Kidney epithelial cell (primary cell): ENCODE results near the gene RTP5. TPM values are rescaled to one million over a fixed set of nuclear protein-coding genes. Genes with fewer than 3 reads are reported as not detected.

ENCODE experiments used
- DNase-seq: peaks from one replicate; pipeline ENCODE4 v3.0.0-alpha.2; 2010; ENCODE audit warnings: low read depth
- H3K27me3 ChIP-seq: 2 replicates; pipeline ENCODE4 v1.6.0; 2011; ENCODE audit warnings: low read length; ENCODE audit not compliant: control insufficient read depth, insufficient read depth
- H3K36me3 ChIP-seq: 2 replicates; pipeline ENCODE4 v1.5.1; 2011; ENCODE audit warnings: low read length; ENCODE audit not compliant: control insufficient read depth, insufficient read depth
- H3K4me3 ChIP-seq: 2 replicates; pipeline ENCODE4 v1.5.1; 2011; ENCODE audit warnings: low read depth, mild to moderate bottlenecking, control low read depth, low read length
- total RNA-seq: library from RNA; depleted of rRNA; stranded (reverse); fragments of >200 nt; gene quantifications from 2 replicates; pipeline ENCODE4 v1.2.3, GENCODE V29; 2015
- TF ChIP-seq, protein P1 (sequence below): IDR thresholded peaks from 2 replicates; pipeline ENCODE4 v1.5.1; 2011; ENCODE audit warnings: mild to moderate bottlenecking, moderate library complexity, low read length, control low read depth, inconsistent platforms; ENCODE audit not compliant: insufficient read depth, poor library complexity, severe bottlenecking

RTP5 gene
- total RNA-seq, 1 donor from 2014 or later, result not detected

DNA sequence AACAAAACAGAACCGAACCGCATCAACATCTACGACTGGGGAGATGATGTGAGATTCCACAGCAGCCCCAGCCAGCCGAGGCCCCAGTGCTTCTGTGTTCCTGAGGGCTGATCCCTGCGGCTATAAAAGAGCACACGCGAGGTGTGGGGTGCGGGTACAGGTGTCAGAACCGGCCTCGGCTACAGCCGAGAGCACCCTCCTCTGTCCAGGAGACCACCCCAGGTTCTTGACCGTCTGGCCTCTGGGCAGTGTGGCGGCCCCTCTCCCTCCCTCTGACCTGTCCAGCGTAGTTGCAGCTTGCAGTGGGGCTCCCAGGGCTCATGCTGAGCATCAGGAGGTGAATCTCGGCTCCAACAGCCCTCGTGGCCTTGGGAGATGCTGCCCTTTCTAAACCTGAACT is 23.7 kb downstream of the RTP5 start:
- DNase-seq, result no peak
- Histone ChIP-seq H3K36me3 (no peaks in the 10 kb centered on the region), H3K4me3 (no peak overlapping the region), H3K27me3 (peaks cover 4% of the 10 kb centered on the region)
- TF ChIP-seq, protein P1, sequence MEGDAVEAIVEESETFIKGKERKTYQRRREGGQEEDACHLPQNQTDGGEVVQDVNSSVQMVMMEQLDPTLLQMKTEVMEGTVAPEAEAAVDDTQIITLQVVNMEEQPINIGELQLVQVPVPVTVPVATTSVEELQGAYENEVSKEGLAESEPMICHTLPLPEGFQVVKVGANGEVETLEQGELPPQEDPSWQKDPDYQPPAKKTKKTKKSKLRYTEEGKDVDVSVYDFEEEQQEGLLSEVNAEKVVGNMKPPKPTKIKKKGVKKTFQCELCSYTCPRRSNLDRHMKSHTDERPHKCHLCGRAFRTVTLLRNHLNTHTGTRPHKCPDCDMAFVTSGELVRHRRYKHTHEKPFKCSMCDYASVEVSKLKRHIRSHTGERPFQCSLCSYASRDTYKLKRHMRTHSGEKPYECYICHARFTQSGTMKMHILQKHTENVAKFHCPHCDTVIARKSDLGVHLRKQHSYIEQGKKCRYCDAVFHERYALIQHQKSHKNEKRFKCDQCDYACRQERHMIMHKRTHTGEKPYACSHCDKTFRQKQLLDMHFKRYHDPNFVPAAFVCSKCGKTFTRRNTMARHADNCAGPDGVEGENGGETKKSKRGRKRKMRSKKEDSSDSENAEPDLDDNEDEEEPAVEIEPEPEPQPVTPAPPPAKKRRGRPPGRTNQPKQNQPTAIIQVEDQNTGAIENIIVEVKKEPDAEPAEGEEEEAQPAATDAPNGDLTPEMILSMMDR, result no peak

DNA sequence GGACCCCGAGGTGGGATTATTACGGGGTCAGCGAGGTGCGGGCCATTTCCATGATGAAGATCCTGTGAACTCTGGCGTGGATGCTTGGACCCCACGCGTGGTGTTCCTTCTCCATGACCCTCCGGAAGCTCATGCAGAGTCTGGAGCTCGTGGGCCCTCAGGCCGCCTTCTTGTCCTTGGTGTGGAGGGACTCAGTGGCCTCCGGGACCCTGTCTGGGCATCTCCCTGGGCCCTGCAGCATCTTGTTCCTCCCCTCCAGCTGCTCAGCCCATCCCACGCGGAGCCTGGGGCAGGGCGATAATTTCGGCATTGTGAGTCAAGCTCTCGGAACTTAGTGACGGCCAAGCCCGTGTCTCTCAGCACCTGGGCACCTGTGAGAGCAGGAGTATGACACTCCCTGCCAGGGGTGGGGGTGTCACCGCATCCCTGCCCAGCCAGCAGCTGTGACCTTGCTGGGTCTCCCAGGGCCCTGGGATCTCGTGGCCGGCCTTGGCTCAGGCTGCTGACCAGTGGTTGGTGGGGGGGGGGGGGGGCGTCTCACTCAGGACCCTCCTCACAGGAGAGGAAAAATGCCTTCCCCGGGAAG is 24.6 kb downstream of the RTP5 start:
- Histone ChIP-seq H3K27me3 (peaks cover 12% of the 10 kb centered on the region), H3K36me3 (no peaks in the 10 kb centered on the region), H3K4me3 (no peak overlapping the region)
- no peak for DNase-seq
- TF ChIP-seq, protein P1, result no peak

DNA sequence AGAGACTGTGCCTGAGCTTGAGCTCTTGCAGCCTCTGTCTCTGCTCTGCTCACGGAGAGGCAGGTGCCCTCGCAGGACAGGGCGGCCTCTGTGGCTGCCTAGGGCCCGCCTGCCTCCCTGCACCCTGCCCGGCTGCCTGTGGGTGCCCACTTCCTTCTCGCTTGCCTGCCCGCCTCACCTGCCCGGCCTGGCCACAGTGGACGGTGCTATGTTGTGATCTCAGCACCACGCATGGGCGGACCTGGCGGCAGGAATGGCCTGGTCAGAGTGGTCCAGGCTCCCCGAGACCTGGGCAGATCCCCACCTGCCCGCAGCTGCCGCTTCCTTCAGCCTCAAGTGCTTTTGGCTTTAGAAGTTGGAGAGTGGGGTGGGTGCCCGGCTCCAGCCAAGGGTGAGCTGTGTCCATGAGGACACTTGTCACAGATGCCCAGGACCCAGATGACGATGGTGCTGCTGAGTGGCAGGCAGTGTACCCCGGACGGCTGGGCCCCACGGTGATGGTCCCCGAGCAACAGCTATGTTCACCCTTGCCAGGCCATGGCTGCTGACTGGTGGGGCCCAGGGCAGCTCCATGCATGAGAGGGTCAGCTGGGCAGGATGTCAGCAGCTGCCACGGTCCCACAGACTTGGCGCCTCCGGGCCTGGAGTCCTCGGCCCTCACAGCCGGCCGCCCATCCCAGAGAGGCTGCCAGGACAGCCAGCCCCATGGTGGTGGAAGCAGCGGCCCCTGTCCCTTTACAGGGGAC is 25.3 kb downstream of the RTP5 start:
- H3K4me3 ChIP-seq, result no peak overlapping the region
- DNase-seq, result no peak
- H3K27me3 ChIP-seq, result peaks cover 19% of the 10 kb centered on the region
- no peaks in the 10 kb centered on the region for H3K36me3 ChIP-seq
- TF ChIP-seq, protein P1, result no peak

DNA sequence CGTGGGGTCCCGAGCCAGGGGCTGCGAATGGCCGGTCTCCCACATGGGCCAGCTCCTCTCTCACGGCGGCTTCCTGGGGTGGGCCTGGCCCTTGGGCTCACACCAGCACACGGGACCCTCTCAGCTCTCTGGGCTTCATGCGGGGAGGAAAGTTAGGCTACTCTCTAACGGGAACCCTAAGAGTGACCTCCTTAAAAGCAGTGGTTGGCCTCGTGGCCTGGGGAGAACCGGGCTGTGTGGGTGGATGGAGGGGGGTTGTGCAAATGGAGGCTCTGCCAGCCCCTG is 25.8 kb downstream of the RTP5 start:
- TF ChIP-seq, protein P1, result no peak
- Histone ChIP-seq H3K27me3 (peaks cover 24% of the 10 kb centered on the region), H3K4me3 (no peak overlapping the region), H3K36me3 (no peaks in the 10 kb centered on the region)
- no peak for DNase-seq

DNA sequence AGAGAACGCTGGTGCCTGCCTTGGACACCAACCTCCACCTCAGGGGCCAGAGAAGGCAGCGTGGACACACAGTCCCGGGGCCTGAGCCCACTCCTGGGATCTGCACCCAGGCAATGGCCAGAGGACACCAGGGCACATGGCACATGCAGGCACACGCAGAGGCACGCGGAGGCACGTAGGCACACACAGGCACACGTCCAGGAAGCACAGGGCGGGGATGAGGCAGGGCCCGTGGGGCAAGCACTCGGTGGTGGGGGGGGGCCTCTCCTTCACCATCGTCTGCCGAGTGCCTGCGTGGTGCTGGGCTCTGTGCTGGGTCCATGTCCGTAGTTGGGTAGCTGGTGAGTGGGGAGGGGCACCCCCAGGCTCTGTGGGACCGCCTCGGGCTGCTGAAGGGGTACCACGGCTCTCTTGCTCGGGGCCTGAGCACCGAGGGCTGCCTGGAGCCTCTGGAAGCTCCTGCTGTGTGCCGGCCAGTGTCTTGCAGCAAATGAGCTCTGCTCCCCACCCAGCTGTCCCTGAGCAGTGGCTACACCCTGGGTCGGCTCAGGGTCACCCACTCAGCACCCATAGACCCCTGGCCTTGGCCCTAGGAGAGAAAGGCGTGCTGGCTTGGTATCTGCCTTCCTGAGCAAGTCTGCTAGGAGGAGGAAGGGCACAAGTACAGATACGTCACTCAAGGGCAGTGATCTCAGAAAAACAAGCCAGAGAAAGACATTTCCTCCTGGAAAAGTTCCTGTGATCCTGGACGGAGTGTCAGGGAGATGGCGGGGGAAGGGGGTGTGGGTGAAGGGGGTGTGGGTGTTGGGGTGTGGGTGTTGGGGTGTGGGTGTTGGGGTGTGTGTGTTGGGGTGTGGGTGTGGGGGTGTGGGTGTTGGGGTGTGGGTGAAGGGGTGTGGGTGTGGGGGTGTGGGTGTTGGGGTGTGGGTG is 26.4 kb downstream of the RTP5 start:
- no peak for DNase-seq
- no peak overlapping the region for H3K4me3 ChIP-seq
- H3K36me3 ChIP-seq, result no peaks in the 10 kb centered on the region
- peaks cover 30% of the 10 kb centered on the region for H3K27me3 ChIP-seq
- TF ChIP-seq, protein P1, result no peak
